NOMO-1 (cell line): ENCODE data around the gene NOTCH2NLA.
"Not testable (repeated sequence)": the region's sequence is repeated elsewhere in the genome, so short reads cannot be mapped to it uniquely, and the experiment has no call there.

Experiments used
- DNase-seq, 2 experiments: peaks; one replicate each; lab custom pipeline; 2025; ENCODE audit not compliant: unreplicated experiment in 2 of 2; lab: John Stamatoyannopoulos, UW

NOTCH2NLA gene

GRCh38 chr1:146174531-146174930 lies 54.3 kb downstream of the NOTCH2NLA start:
- not testable (repeated sequence) for DNase-seq

- DNase-seq, result not testable (repeated sequence)
Observed at GRCh38 chr1:146167740-146168139, 61.1 kb downstream of the NOTCH2NLA start.

- not testable (repeated sequence) for DNase-seq
Observed at GRCh38 chr1:146167273-146167672, 61.5 kb downstream of the NOTCH2NLA start.

DNA sequence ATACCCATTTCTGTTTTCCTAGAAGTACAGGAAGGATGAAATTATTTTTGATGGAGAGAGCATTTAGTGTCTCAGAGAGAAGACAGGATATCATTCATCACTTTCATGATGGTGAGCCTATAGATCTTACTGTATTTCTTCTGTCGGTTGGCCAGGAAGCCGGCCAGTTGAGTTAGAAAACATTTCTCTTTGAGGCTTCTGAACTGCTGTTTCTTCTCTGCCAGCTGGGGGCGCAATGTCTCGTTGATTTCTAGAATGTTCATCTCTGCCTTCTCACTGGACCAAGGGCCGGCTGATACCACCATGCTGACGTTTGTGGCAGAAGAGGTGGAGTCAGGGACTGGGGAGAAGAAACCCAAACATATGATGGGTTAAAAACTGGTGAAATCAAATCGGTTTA lies 84.4 kb downstream of the NOTCH2NLA start, which contains the start of gene NBPF10:
NBPF10 (minus strand) TSS at position 340 of the 400 bp plus-strand sequence; CDS start at position 305, 35 bp downstream.
- DNase-seq, result not testable (repeated sequence)
